ENCODE data around the gene YEATS2. TPM values are rescaled to one million over a fixed set of nuclear protein-coding genes. Genes with fewer than 3 reads are reported as not detected.

Gene YEATS2
- total RNA-seq, 1 donor from 2014 or later = 60.1 TPM

GRCh38 chr3:183790700-183791099 lies 93.1 kb downstream of the YEATS2 start:
- no peak overlapping the region for H3K27ac Mint-ChIP-seq
- peaks cover 4% of the 10 kb centered on the region for H3K4me1 Mint-ChIP-seq (ENCODE audit: low read depth)
- peaks cover 77% of the 10 kb centered on the region for H3K36me3 Mint-ChIP-seq (ENCODE audit: low read depth)

GRCh38 chr3:183792976-183793375 lies 95.4 kb downstream of the YEATS2 start:
- Mint-ChIP-seq H3K4me3 (ENCODE audit: low read depth) (no peak overlapping the region), H3K27ac (no peak overlapping the region), H3K4me1 (ENCODE audit: low read depth) (peaks cover 4% of the 10 kb centered on the region), H3K36me3 (ENCODE audit: low read depth) (peaks cover 70% of the 10 kb centered on the region), H3K27me3 (ENCODE audit: low read depth) (no peaks in the 10 kb centered on the region), H3K9me3 (no peaks in the 10 kb centered on the region)
- intact Hi-C loops (cut with micrococcal nuclease) = no loop called here
- no peak for DNase-seq (ENCODE audit: low spot score)

More at GRCh38 chr3:183790700-183791099, 93.1 kb downstream of the YEATS2 start:
- intact Hi-C loops (cut with micrococcal nuclease) = no loop called here
- DNase-seq (ENCODE audit: low spot score) = no peak
- Mint-ChIP-seq H3K27me3 (ENCODE audit: low read depth) (no peaks in the 10 kb centered on the region), H3K4me3 (ENCODE audit: low read depth) (no peak overlapping the region), H3K9me3 (no peaks in the 10 kb centered on the region)

GRCh38 chr3:183794452-183794851 lies 96.9 kb downstream of the YEATS2 start:
- H3K36me3 Mint-ChIP-seq (ENCODE audit: low read depth) = peaks cover 71% of the 10 kb centered on the region
- peaks cover 4% of the 10 kb centered on the region for H3K4me1 Mint-ChIP-seq (ENCODE audit: low read depth)
- no peaks in the 10 kb centered on the region for H3K27me3 Mint-ChIP-seq (ENCODE audit: low read depth)
- H3K27ac Mint-ChIP-seq = no peak overlapping the region
- no peaks in the 10 kb centered on the region for H3K9me3 Mint-ChIP-seq
- intact Hi-C loops (cut with micrococcal nuclease) = no loop called here
- DNase-seq (ENCODE audit: low spot score) = no peak
- H3K4me3 Mint-ChIP-seq (ENCODE audit: low read depth) = no peak overlapping the region

- H3K9me3 Mint-ChIP-seq = no peaks in the 10 kb centered on the region
- no peak overlapping the region for H3K27ac Mint-ChIP-seq
Observed at GRCh38 chr3:183796372-183796771, 98.8 kb downstream of the YEATS2 start.

GRCh38 chr3:183797996-183798395 lies 100.4 kb downstream of the YEATS2 start:
- Mint-ChIP-seq H3K27me3 (ENCODE audit: low read depth) (no peaks in the 10 kb centered on the region), H3K4me3 (ENCODE audit: low read depth) (no peak overlapping the region), H3K9me3 (no peaks in the 10 kb centered on the region), H3K36me3 (ENCODE audit: low read depth) (peaks cover 72% of the 10 kb centered on the region), H3K27ac (no peak overlapping the region), H3K4me1 (ENCODE audit: low read depth) (no peaks in the 10 kb centered on the region)
- no peak for DNase-seq (ENCODE audit: low spot score)
- intact Hi-C loops (cut with micrococcal nuclease) = no loop called here

More at GRCh38 chr3:183796372-183796771, 98.8 kb downstream of the YEATS2 start:
- Mint-ChIP-seq H3K4me1 (ENCODE audit: low read depth) (no peaks in the 10 kb centered on the region), H3K4me3 (ENCODE audit: low read depth) (no peak overlapping the region), H3K27me3 (ENCODE audit: low read depth) (no peaks in the 10 kb centered on the region), H3K36me3 (ENCODE audit: low read depth) (peaks cover 72% of the 10 kb centered on the region)
- intact Hi-C loops (cut with micrococcal nuclease) = no loop called here
- DNase-seq (ENCODE audit: low spot score) = no peak

GRCh38 chr3:183799461-183799860 lies 101.9 kb downstream of the YEATS2 start:
- intact Hi-C loops (cut with micrococcal nuclease) = no loop called here
- Mint-ChIP-seq H3K27me3 (ENCODE audit: low read depth) (no peaks in the 10 kb centered on the region), H3K4me1 (ENCODE audit: low read depth) (no peaks in the 10 kb centered on the region), H3K27ac (no peak overlapping the region), H3K4me3 (ENCODE audit: low read depth) (no peak overlapping the region), H3K9me3 (no peaks in the 10 kb centered on the region), H3K36me3 (ENCODE audit: low read depth) (peaks cover 72% of the 10 kb centered on the region)
- no peak for DNase-seq (ENCODE audit: low spot score)

- H3K27me3 Mint-ChIP-seq (ENCODE audit: low read depth) = no peaks in the 10 kb centered on the region
- peaks cover 71% of the 10 kb centered on the region for H3K36me3 Mint-ChIP-seq (ENCODE audit: low read depth)
Observed at GRCh38 chr3:183800243-183800863, 102.8 kb downstream of the YEATS2 start.

GRCh38 chr3:183801601-183802000 lies 104.0 kb downstream of the YEATS2 start:
- peaks cover 72% of the 10 kb centered on the region for H3K36me3 Mint-ChIP-seq (ENCODE audit: low read depth)
- intact Hi-C loops (cut with micrococcal nuclease) = no loop called here
- H3K4me1 Mint-ChIP-seq (ENCODE audit: low read depth) = no peaks in the 10 kb centered on the region
- H3K27ac Mint-ChIP-seq = no peak overlapping the region
- H3K4me3 Mint-ChIP-seq (ENCODE audit: low read depth) = no peak overlapping the region
- no peaks in the 10 kb centered on the region for H3K27me3 Mint-ChIP-seq (ENCODE audit: low read depth)
- no peaks in the 10 kb centered on the region for H3K9me3 Mint-ChIP-seq
- no peak for DNase-seq (ENCODE audit: low spot score)

More at GRCh38 chr3:183800243-183800863, 102.8 kb downstream of the YEATS2 start:
- intact Hi-C loops (cut with micrococcal nuclease) = no loop called here
- no peaks in the 10 kb centered on the region for H3K9me3 Mint-ChIP-seq
- DNase-seq (ENCODE audit: low spot score) = no peak
- no peak overlapping the region for H3K27ac Mint-ChIP-seq
- H3K4me3 Mint-ChIP-seq (ENCODE audit: low read depth) = no peak overlapping the region
- no peaks in the 10 kb centered on the region for H3K4me1 Mint-ChIP-seq (ENCODE audit: low read depth)

- no peak for DNase-seq (ENCODE audit: low spot score)
- Mint-ChIP-seq H3K4me1 (ENCODE audit: low read depth) (no peaks in the 10 kb centered on the region), H3K36me3 (ENCODE audit: low read depth) (peaks cover 79% of the 10 kb centered on the region), H3K4me3 (ENCODE audit: low read depth) (no peak overlapping the region), H3K9me3 (no peaks in the 10 kb centered on the region), H3K27ac (no peak overlapping the region), H3K27me3 (ENCODE audit: low read depth) (no peaks in the 10 kb centered on the region)
- intact Hi-C loops (cut with micrococcal nuclease) = no loop called here
Observed at GRCh38 chr3:183802989-183803388, 105.4 kb downstream of the YEATS2 start.

- DNase-seq (ENCODE audit: low spot score) = no peak
- Mint-ChIP-seq H3K4me3 (ENCODE audit: low read depth) (no peak overlapping the region), H3K27ac (peak overlapping the region; percentile 21), H3K27me3 (ENCODE audit: low read depth) (no peaks in the 10 kb centered on the region), H3K4me1 (ENCODE audit: low read depth) (no peaks in the 10 kb centered on the region), H3K36me3 (ENCODE audit: low read depth) (peaks cover 72% of the 10 kb centered on the region), H3K9me3 (no peaks in the 10 kb centered on the region)
- intact Hi-C loops (cut with micrococcal nuclease) = no loop called here
Observed at GRCh38 chr3:183807209-183807728, 109.7 kb downstream of the YEATS2 start.

GRCh38 chr3:183807881-183808280 lies 110.3 kb downstream of the YEATS2 start:
- no peak overlapping the region for H3K4me3 Mint-ChIP-seq (ENCODE audit: low read depth)
- H3K9me3 Mint-ChIP-seq = no peaks in the 10 kb centered on the region
- H3K4me1 Mint-ChIP-seq (ENCODE audit: low read depth) = no peaks in the 10 kb centered on the region
- no peaks in the 10 kb centered on the region for H3K27me3 Mint-ChIP-seq (ENCODE audit: low read depth)
- H3K27ac Mint-ChIP-seq = no peak overlapping the region
- H3K36me3 Mint-ChIP-seq (ENCODE audit: low read depth) = peaks cover 71% of the 10 kb centered on the region
- intact Hi-C loops (cut with micrococcal nuclease) = no loop called here
- DNase-seq (ENCODE audit: low spot score) = no peak

- H3K36me3 Mint-ChIP-seq (ENCODE audit: low read depth) = peaks cover 67% of the 10 kb centered on the region
- no peaks in the 10 kb centered on the region for H3K4me1 Mint-ChIP-seq (ENCODE audit: low read depth)
- no peak overlapping the region for H3K4me3 Mint-ChIP-seq (ENCODE audit: low read depth)
- DNase-seq (ENCODE audit: low spot score) = no peak
- intact Hi-C loops (cut with micrococcal nuclease) = no loop called here
- no peaks in the 10 kb centered on the region for H3K27me3 Mint-ChIP-seq (ENCODE audit: low read depth)
- H3K9me3 Mint-ChIP-seq = no peaks in the 10 kb centered on the region
- no peak overlapping the region for H3K27ac Mint-ChIP-seq
Observed at GRCh38 chr3:183808355-183808754, 110.8 kb downstream of the YEATS2 start.

GRCh38 chr3:183809270-183809669 lies 111.7 kb downstream of the YEATS2 start:
- Mint-ChIP-seq H3K27me3 (ENCODE audit: low read depth) (no peaks in the 10 kb centered on the region), H3K9me3 (no peaks in the 10 kb centered on the region), H3K27ac (no peak overlapping the region), H3K36me3 (ENCODE audit: low read depth) (peaks cover 59% of the 10 kb centered on the region), H3K4me3 (ENCODE audit: low read depth) (no peak overlapping the region), H3K4me1 (ENCODE audit: low read depth) (peaks cover 1% of the 10 kb centered on the region)
- intact Hi-C loops (cut with micrococcal nuclease) = no loop called here
- DNase-seq (ENCODE audit: low spot score) = no peak

Data from activated T-helper 2 cell treated with anti-CD3 and anti-CD28 coated beads, Interferon-gamma antibody, Interleukin-2, Interleukin-4, amounts not matched to agents 10 μg/mL and 5 μg/mL and 100 μg/mL, durations not matched to agents 14 hours and 24 hours and 36 hours (primary cell).